OCI-LY7 (cell line): ENCODE data around the gene DHX29. TPM values are rescaled to one million over a fixed set of nuclear protein-coding genes. Genes with fewer than 3 reads are reported as not detected.

Experiments used
- BruUV-seq: library from RNA; stranded (reverse); fragments of 400-500 nt; replicated peaks from 2 replicates; lab custom pipeline; 2021; lab: Mats Ljungman, UMichigan
- CTCF ChIA-PET: fragments of 300-600 bp; sonication (Branson Sonifier 250); formaldehyde crosslinking; loops from one replicate; lab custom pipeline; 2022; ENCODE audit warnings: antibody characterized with exemption; ENCODE audit not compliant: unreplicated experiment; lab: Charles Lee
- POLR2A ChIA-PET: fragments of 300-600 bp; sonication (Branson Sonifier 250); formaldehyde crosslinking; loops from one replicate; lab custom pipeline; 2022; ENCODE audit warnings: antibody characterized with exemption; lab: Charles Lee
- DNase-seq: peaks from one replicate; pipeline ENCODE4 v3.0.0-alpha.2; 2015; ENCODE audit warnings: low spot score
- H2AFZ ChIP-seq: fragments of 200-600 bp; sonication (generic), shearing (Covaris generic); 2 replicates; pipeline ENCODE4 v1.6.1; 2014; ENCODE audit warnings: mild to moderate bottlenecking, antibody characterized with exemption, low read length, moderate library complexity
- H3K27ac ChIP-seq: fragments of 200-600 bp; sonication (generic); 2 replicates; pipeline ENCODE4 v1.5.1; 2014; ENCODE audit warnings: mixed run types, low read depth, mild to moderate bottlenecking, moderate library complexity, low read length, inconsistent platforms; ENCODE audit not compliant: poor library complexity, severe bottlenecking
- H3K36me3 ChIP-seq: fragments of 200-600 bp; sonication (generic); 2 replicates; pipeline ENCODE4 v1.6.1; 2014; ENCODE audit warnings: mild to moderate bottlenecking, antibody characterized with exemption, low read length, moderate library complexity, mixed read lengths; ENCODE audit not compliant: insufficient read depth
- H3K4me1 ChIP-seq: fragments of 200-600 bp; sonication (generic); 2 replicates; pipeline ENCODE4 v1.5.1; 2014; ENCODE audit warnings: mild to moderate bottlenecking, low read length; ENCODE audit not compliant: insufficient read depth, poor library complexity, severe bottlenecking
- H3K4me2 ChIP-seq: fragments of 200-600 bp; sonication (generic); 2 replicates; pipeline ENCODE4 v1.6.1; 2014; ENCODE audit warnings: mild to moderate bottlenecking, low read length
- H3K4me3 ChIP-seq: fragments of 200-600 bp; sonication (generic); 2 replicates; pipeline ENCODE4 v1.5.1; 2014; ENCODE audit warnings: mild to moderate bottlenecking, low read depth, low read length; ENCODE audit not compliant: poor library complexity, severe bottlenecking
- H3K79me2 ChIP-seq: fragments of 200-600 bp; sonication (generic); 2 replicates; pipeline ENCODE4 v1.6.1; 2016; ENCODE audit warnings: low read depth, mild to moderate bottlenecking, low read length, moderate library complexity, mixed read lengths; ENCODE audit not compliant: insufficient read depth
- H3K9me2 ChIP-seq: fragments of 200-600 bp; sonication (generic); 2 replicates; pipeline ENCODE4 v1.6.1; 2016; ENCODE audit warnings: mild to moderate bottlenecking, low read length, mixed read lengths; ENCODE audit not compliant: insufficient read depth
- H3K9me3 ChIP-seq: fragments of 200-600 bp; sonication (generic); 2 replicates; pipeline ENCODE4 v1.6.1; 2014; ENCODE audit warnings: mild to moderate bottlenecking, mixed run types, low read length, mixed read lengths
- H4K20me1 ChIP-seq: fragments of 200-600 bp; sonication (generic); 2 replicates; pipeline ENCODE4 v1.6.1; 2014; ENCODE audit warnings: mild to moderate bottlenecking, antibody characterized with exemption, low read length, moderate library complexity, mixed read lengths; ENCODE audit not compliant: insufficient read depth
- CTCF ChIP-seq: fragments of 200-600 bp; sonication (generic); conservative IDR thresholded peaks from 2 replicates; pipeline ENCODE4 v1.5.1; 2014; ENCODE audit warnings: mild to moderate bottlenecking, antibody characterized with exemption, low read length, moderate library complexity, mixed read lengths
- EZH2phosphoT487 ChIP-seq: fragments of 200-600 bp; sonication (generic); IDR thresholded peaks from 2 replicates; pipeline ENCODE4 v1.6.1; 2018; ENCODE audit warnings: low read depth, borderline replicate concordance, mild to moderate bottlenecking, mixed run types, antibody characterized with exemption, low read length, moderate library complexity, mixed read lengths
- intact Hi-C: fragments of 100-400 bp; cut with micrococcal nuclease; formaldehyde crosslinking; loops from one replicate; pipeline ENCODE4 v1.10.0; 2022; ENCODE audit not compliant: unreplicated experiment
- total RNA-seq, 2 experiments: library from RNA; depleted of rRNA in 1 of 2; stranded (reverse); fragments of >200 nt in 1 of 2; shearing (Covaris generic) in 1 of 2; gene quantifications; 2 replicates each; pipeline ENCODE4 v1.2.3, GENCODE V29; 2014 to 2022

Gene DHX29
- total RNA-seq, 2 experiments from 2014 or later: 12.7 to 19.9 TPM

- Histone ChIP-seq H2AFZ (no peak overlapping the region), H3K4me2 (no peak overlapping the region), H3K36me3 (no peaks in the 10 kb centered on the region), H4K20me1 (no peaks in the 10 kb centered on the region), H3K9me3 (no peaks in the 10 kb centered on the region), H3K4me3 (no peak overlapping the region), H3K27ac (no peak overlapping the region), H3K9me2 (no peaks in the 10 kb centered on the region), H3K79me2 (no peaks in the 10 kb centered on the region), H3K4me1 (peaks cover 11% of the 10 kb centered on the region)
- POLR2A ChIA-PET: no interaction called here
- TF ChIP-seq EZH2phosphoT487 (no peak), CTCF (no peak)
- no TSS peak for BruUV-seq
- no peak for DNase-seq
- CTCF ChIA-PET: no interaction called here
- intact Hi-C loops: no loop called here
Observed at GRCh38 chr5:55222985-55223811, 84.3 kb downstream of the DHX29 start.

- Histone ChIP-seq H3K9me2 (no peaks in the 10 kb centered on the region), H3K4me2 (no peak overlapping the region), H3K79me2 (no peaks in the 10 kb centered on the region), H2AFZ (no peak overlapping the region), H3K27ac (no peak overlapping the region), H3K4me3 (no peak overlapping the region), H3K4me1 (peaks cover 11% of the 10 kb centered on the region), H3K9me3 (no peaks in the 10 kb centered on the region), H4K20me1 (no peaks in the 10 kb centered on the region), H3K36me3 (no peaks in the 10 kb centered on the region)
- TF ChIP-seq CTCF (no peak), EZH2phosphoT487 (no peak)
- no peak for DNase-seq
- ChIA-PET CTCF (no interaction called here), POLR2A (no interaction called here)
- no TSS peak for BruUV-seq
- intact Hi-C loops: no loop called here
Observed at GRCh38 chr5:55222092-55222984, 85.2 kb downstream of the DHX29 start.
